ENCODE results near the gene MTFR2.

The MTFR2 gene

GRCh38 chr6:136253734-136254133, 3.6 kb upstream of the MTFR2 start:
- TF ChIP-seq CTCF (conservative IDR thresholded peaks at IDR 0.05) = no peak
- H3K27ac ChIP-seq = no peak overlapping the region

GRCh38 chr6:136252441-136252840, 2.3 kb upstream of the MTFR2 start:
- H3K27ac ChIP-seq = no peak overlapping the region
- TF ChIP-seq CTCF (conservative IDR thresholded peaks at IDR 0.05) = no peak

GRCh38 chr6:136251394-136251793, 1.3 kb upstream of the MTFR2 start:
- peak overlapping the region; percentile 68 for H3K27ac ChIP-seq
- TF ChIP-seq CTCF (conservative IDR thresholded peaks at IDR 0.05) = no peak

- peak overlapping the region; percentile 68 for H3K27ac ChIP-seq
- no peak for TF ChIP-seq CTCF (conservative IDR thresholded peaks at IDR 0.05)
These were observed 536 bp upstream of the MTFR2 start for GRCh38 chr6:136250686-136251008.

GRCh38 chr6:136249336-136249735, 775 bp downstream of the MTFR2 start:
- TF ChIP-seq CTCF (conservative IDR thresholded peaks at IDR 0.05) = no peak
- H3K27ac ChIP-seq = peak overlapping the region; percentile 68; the same call in 1 of the 2 replicates

GRCh38 chr6:136244061-136244616, 6.0 kb downstream of the MTFR2 start:
- H3K27ac ChIP-seq = no peak overlapping the region
- TF ChIP-seq CTCF (conservative IDR thresholded peaks at IDR 0.05) = no peak

- TF ChIP-seq CTCF (conservative IDR thresholded peaks at IDR 0.05) = no peak
- no peak overlapping the region for H3K27ac ChIP-seq
These were observed 13.4 kb downstream of the MTFR2 start for GRCh38 chr6:136236466-136237293.
